Nephron progenitor cell (in vitro differentiated cells): ENCODE data around the gene POU2F3.

ENCODE experiments used
- DNase-seq: peaks from one replicate; pipeline ENCODE4 v3.0.0; 2021
- H3K27ac Mint-ChIP-seq: 2 replicates; pipeline ENCODE4 v1.8.0; 2021; ENCODE audit warnings: mild to moderate bottlenecking, moderate library complexity, mixed read lengths
- H3K27me3 Mint-ChIP-seq: 2 replicates; pipeline ENCODE4 v1.8.0; 2021; ENCODE audit warnings: mild to moderate bottlenecking, low read depth, mixed read lengths; ENCODE audit not compliant: poor library complexity
- H3K36me3 Mint-ChIP-seq: 2 replicates; pipeline ENCODE4 v1.8.0; 2021; ENCODE audit warnings: low read depth, mixed read lengths
- H3K4me1 Mint-ChIP-seq: 2 replicates; pipeline ENCODE4 v1.8.0; 2021; ENCODE audit warnings: mixed read lengths
- H3K4me3 Mint-ChIP-seq: 2 replicates; pipeline ENCODE4 v1.8.0; 2021; ENCODE audit warnings: mild to moderate bottlenecking, moderate library complexity, mixed read lengths
- H3K9me3 Mint-ChIP-seq: 2 replicates; pipeline ENCODE4 v1.8.0; 2021; ENCODE audit warnings: mild to moderate bottlenecking, moderate library complexity, mixed read lengths
- CTCF ChIP-seq: fragments of 200-600 bp; sonication (generic); IDR thresholded peaks from 2 replicates; pipeline ENCODE4 v1.5.0; 2021; ENCODE audit warnings: antibody characterized with exemption

POU2F3 gene

GRCh38 chr11:120260616-120261015, 20.7 kb downstream of the POU2F3 start:
- Mint-ChIP-seq H3K36me3 (no peaks in the 10 kb centered on the region), H3K9me3 (no peaks in the 10 kb centered on the region), H3K27me3 (peaks cover 51% of the 10 kb centered on the region), H3K4me1 (peaks cover 5% of the 10 kb centered on the region), H3K27ac (no peak overlapping the region), H3K4me3 (no peak overlapping the region)
- no peak for DNase-seq
- no peak for TF ChIP-seq CTCF

GRCh38 chr11:120261321-120261720, 21.4 kb downstream of the POU2F3 start:
- DNase-seq, result no peak
- Mint-ChIP-seq H3K27ac (no peak overlapping the region), H3K9me3 (no peaks in the 10 kb centered on the region), H3K4me3 (no peak overlapping the region), H3K27me3 (peaks cover 48% of the 10 kb centered on the region), H3K4me1 (peaks cover 5% of the 10 kb centered on the region), H3K36me3 (no peaks in the 10 kb centered on the region)
- TF ChIP-seq CTCF, result no peak

- no peak for DNase-seq
Observed at GRCh38 chr11:120261931-120262330, 22.0 kb downstream of the POU2F3 start.

GRCh38 chr11:120267319-120267718, 27.4 kb downstream of the POU2F3 start:
- peaks cover 23% of the 10 kb centered on the region for H3K4me1 Mint-ChIP-seq
- no peak for TF ChIP-seq CTCF
- H3K27me3 Mint-ChIP-seq, result peaks cover 52% of the 10 kb centered on the region
- H3K27ac Mint-ChIP-seq, result no peak overlapping the region
- no peak overlapping the region for H3K4me3 Mint-ChIP-seq
- H3K9me3 Mint-ChIP-seq, result no peaks in the 10 kb centered on the region
- H3K36me3 Mint-ChIP-seq, result no peaks in the 10 kb centered on the region
- DNase-seq, result no peak

More at GRCh38 chr11:120261931-120262330, 22.0 kb downstream of the POU2F3 start:
- no peak for TF ChIP-seq CTCF
- Mint-ChIP-seq H3K27me3 (peaks cover 47% of the 10 kb centered on the region), H3K4me3 (no peak overlapping the region), H3K9me3 (no peaks in the 10 kb centered on the region), H3K27ac (no peak overlapping the region), H3K36me3 (no peaks in the 10 kb centered on the region), H3K4me1 (peaks cover 5% of the 10 kb centered on the region)

- Mint-ChIP-seq H3K9me3 (no peaks in the 10 kb centered on the region), H3K4me1 (peaks cover 36% of the 10 kb centered on the region), H3K27ac (no peak overlapping the region), H3K4me3 (no peak overlapping the region), H3K36me3 (no peaks in the 10 kb centered on the region), H3K27me3 (peaks cover 55% of the 10 kb centered on the region)
- TF ChIP-seq CTCF, result no peak
- no peak for DNase-seq
Observed at GRCh38 chr11:120268686-120269085, 28.7 kb downstream of the POU2F3 start.

GRCh38 chr11:120270386-120270785, 30.4 kb downstream of the POU2F3 start:
- no peak for DNase-seq
- TF ChIP-seq CTCF, result no peak
- no peak overlapping the region for H3K4me3 Mint-ChIP-seq
- peaks cover 59% of the 10 kb centered on the region for H3K27me3 Mint-ChIP-seq
- H3K36me3 Mint-ChIP-seq, result no peaks in the 10 kb centered on the region
- H3K27ac Mint-ChIP-seq, result no peak overlapping the region
- H3K9me3 Mint-ChIP-seq, result no peaks in the 10 kb centered on the region
- H3K4me1 Mint-ChIP-seq, result peaks cover 42% of the 10 kb centered on the region
